HG03521 (cell line): ENCODE data around the gene CDC42EP2.

ENCODE experiments used
- ATAC-seq: cut with Tn5 transposase; IDR thresholded peaks from one replicate; pipeline ENCODE4 v1.9.1; 2021; ENCODE audit warnings: mild to moderate bottlenecking, moderate library complexity; ENCODE audit not compliant: unreplicated experiment

CDC42EP2 gene

GRCh38 chr11:65297026-65297672, 17.5 kb upstream of the CDC42EP2 start:
- ATAC-seq = no peak

GRCh38 chr11:65298131-65298535, 16.5 kb upstream of the CDC42EP2 start:
- no peak for ATAC-seq

GRCh38 chr11:65298655-65299179, 15.9 kb upstream of the CDC42EP2 start:
- no peak for ATAC-seq

GRCh38 chr11:65300621-65301275, 13.9 kb upstream of the CDC42EP2 start:
- no peak for ATAC-seq

DNA sequence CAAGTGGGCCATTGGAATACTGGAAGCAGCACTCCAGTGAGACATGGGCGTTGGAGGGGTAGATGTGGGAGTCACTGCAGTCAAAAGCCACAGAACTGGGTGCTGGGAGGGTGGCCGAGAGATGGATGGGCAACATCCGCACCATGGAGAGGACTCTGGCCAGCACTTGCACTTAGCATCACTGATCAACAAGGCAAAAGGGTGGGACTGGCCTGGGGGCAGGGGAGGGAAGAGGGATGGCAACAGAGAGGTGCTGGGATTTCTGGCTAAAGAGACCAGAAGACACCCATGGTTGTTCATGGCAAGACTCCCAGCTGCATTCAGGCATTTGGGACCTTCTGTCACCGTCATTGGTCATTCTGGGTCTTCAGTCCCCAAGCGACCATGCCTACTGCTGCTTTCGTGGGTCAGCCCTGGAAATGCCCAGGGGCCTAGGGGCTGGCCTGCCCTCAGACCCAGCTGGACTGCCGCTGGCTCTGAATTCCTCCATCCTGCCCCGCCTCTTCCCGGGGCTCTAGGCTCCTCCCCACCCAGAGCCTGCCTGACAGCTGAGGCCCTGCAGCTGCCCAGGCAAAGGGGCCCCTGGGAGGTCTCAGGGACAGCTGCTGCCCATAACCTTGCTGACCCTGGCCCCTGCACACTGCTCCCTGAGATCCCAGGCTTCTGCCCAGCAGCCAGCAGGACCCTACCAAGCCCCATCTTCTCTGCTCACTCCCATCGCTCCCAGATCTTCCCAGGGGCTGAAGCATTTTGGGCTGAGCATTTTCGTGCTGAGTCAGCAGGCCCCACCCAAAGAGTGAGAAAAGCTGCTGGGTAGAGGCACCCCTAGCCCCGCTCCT, 13.0 kb upstream of the CDC42EP2 start:
- no peak for ATAC-seq

DNA sequence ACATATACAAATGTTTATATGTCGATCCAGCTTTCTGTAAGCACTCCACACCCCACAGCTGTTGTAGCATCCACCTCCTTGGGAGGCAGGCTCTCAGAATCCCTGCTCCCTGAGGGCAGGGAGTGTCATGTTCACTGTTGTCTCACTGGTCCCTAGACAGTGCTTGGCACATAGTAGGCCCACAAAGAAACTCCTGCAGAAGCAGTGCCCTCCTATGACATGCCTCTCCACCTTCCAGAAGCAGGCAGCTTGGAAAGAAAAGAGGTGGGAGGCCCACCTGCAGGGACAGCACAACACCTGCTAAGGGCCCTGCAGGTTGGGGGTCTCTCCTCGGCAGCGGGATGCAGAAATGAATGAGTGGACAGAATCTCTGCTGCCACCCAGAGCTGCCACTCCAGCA, 11.1 kb upstream of the CDC42EP2 start:
- ATAC-seq = no peak

- no peak for ATAC-seq
These were observed 10.6 kb upstream of the CDC42EP2 start for GRCh38 chr11:65304110-65304509.

- ATAC-seq = no peak
These were observed 10.1 kb upstream of the CDC42EP2 start for GRCh38 chr11:65304613-65305012.

GRCh38 chr11:65305501-65306268, 9.0 kb upstream of the CDC42EP2 start:
- ATAC-seq = no peak

DNA sequence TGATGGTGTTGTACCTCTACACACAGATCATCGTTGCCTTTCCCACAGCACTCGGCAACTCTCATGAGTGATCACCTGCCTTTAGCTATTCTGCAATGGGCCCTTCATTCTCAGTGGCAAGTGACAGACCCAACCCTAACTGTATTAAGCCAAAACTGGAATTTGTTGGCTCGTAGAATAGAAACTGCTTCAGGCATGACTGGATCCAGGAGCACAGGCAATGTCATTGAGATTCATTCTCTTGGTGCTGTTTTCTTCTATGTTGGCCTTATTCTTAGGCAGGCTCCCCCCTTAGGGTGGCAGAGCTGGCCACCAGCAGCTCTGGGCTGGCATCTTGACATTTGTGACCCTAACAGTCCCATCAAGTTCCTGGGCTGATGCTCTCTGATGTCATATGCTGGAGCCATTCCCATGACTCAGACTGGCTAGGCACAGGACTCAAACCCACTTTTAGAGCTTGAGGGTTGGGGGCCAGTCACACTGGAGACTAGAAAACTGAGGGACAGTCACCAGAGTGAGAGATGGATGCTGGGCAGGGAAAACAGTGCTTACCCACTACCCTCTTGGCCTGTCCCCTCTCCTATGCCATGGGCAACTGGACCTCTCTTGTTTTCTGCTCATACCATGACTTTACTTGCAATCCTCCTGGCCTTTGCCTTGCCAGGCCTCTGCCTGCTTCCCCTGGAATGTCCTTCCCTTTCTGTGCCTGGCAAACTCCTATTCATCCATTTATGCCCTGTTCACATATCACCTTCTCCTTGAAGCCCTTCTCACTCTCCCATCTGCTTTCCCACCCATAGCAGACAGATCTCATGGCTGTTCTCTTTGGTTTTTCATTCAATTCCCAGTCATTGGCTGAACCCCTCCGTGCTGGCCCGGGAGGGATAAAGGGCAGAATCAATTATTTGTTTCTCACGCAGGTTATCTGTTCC, 7.1 kb upstream of the CDC42EP2 start:
- ATAC-seq = no peak

GRCh38 chr11:65308281-65308891, 6.3 kb upstream of the CDC42EP2 start:
- no peak for ATAC-seq

- ATAC-seq = no peak
These were observed 5.7 kb upstream of the CDC42EP2 start for GRCh38 chr11:65309006-65309405.

GRCh38 chr11:65310215-65310614, 4.5 kb upstream of the CDC42EP2 start:
- ATAC-seq = no peak

DNA sequence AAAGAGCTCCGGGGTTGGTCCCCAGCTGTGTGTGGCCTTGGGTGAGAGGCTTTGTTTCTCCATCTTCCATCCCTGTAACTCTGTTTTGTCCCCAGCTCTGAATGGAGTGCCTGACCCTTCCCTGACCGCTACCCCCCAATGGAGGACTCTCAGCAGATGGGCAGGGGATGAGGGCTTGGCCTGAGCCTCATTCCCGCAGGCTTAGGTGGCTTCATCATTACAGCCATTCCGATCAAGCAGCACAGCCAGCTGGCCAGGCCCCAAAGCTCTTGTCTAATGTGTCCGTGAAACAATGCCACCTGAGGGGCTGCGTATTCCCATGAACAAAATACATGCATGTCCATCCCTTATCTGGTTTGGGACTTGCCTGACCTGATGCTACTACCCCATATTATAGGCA, 3.9 kb upstream of the CDC42EP2 start:
- ATAC-seq = no peak

DNA sequence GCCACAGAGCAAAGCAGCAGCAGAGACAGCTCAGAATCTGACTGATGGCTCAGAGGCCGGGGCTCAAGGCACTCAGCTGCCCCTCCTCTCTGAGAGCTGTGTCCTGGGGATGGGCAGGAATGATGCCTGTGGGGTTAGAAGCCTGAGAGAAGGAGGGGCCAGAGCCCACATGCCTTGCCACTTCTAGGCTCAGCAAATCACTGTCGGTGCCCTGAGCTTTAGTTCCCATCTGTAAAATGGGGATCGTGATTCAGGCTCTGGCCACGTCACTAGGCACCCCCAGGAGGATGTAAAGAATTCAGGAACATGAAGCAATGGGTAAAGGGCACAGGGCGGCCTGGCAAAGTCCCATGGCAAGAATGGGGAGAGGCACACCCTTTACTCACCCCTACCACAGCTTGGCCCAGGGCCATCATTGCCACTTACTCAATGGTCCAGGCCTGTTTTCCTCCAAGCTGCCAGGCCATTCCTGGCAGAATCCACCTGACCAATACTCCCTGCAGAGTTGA, 3.4 kb upstream of the CDC42EP2 start:
- no peak for ATAC-seq

- no peak for ATAC-seq
These were observed 669 bp downstream of the CDC42EP2 start for GRCh38 chr11:65315204-65315865.

DNA sequence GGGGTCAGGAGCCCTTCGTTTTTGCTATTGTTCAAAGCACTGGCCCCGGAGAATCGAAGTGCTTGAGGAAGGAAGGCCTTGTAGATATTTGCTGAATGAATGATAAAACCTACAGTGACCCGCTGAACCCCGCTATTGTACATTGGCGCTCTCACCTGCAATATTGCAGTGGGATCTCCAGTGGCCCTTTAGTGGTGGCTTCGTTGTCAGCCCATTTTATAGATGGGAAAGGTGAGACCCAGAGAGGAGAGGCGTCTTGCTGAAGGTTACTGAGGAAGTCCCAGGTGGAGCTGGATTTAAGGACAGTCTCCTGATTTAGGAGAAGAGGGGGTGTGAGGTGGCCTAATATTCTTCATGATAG, 1.2 kb downstream of the CDC42EP2 start:
- no peak for ATAC-seq

DNA sequence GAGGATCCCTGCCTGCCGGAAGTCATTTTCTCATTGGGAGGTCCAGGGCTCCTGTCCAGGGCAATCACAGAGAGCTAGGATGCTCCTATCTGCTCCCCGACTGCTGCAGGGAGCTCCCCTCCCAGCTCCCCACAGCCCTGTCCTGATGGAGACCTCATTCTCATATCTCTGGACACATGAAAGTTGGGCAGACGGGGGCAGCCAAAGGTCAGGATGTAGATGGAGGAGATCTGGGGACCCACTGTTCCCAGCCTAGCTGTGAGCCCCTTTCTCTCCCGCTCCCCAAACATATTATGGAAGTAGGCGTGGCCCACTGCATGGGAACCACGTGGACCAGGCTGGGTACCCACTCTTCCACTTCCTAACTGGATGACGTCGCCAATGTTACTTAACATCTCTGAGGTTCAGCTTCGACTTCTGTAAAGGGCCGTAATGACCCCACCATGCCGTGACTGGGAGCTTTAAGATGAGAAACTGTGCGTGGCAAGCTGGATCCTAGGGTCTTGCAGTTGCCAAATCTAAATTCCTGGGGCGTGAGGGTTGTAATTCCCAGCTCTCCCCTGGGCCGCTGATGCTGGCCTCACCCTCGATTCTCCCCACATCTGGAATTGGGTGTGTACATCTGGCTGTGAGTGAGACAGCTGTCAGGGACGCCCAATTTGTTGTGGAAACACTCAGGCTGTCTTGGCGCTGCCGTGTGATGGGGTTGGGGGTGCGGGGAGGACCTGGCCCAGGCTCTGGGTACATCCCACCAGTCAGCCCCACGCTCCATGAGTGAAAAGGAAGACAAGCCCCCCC, 1.8 kb downstream of the CDC42EP2 start:
- no peak for ATAC-seq
